WERI-Rb-1 (cell line): ENCODE measurements around the gene ARHGEF10L.

Experiments
- DNase-seq: peaks from one replicate; pipeline ENCODE4 v3.0.0-alpha.2; 2020
- H3K27ac ChIP-seq: fragments of 250-450 bp; sonication (Bioruptor Pico); 2 replicates; pipeline ENCODE4 v1.5.1; 2020; ENCODE audit warnings: mild to moderate bottlenecking, moderate library complexity
- H3K27me3 ChIP-seq: fragments of 250-450 bp; sonication (Bioruptor Pico); 2 replicates; pipeline ENCODE4 v1.5.1; 2021; ENCODE audit warnings: mild to moderate bottlenecking, low read depth, moderate library complexity; ENCODE audit not compliant: insufficient read depth, severe bottlenecking
- H3K36me3 ChIP-seq: fragments of 250-450 bp; sonication (Bioruptor Pico); 2 replicates; pipeline ENCODE4 v1.5.1; 2020; ENCODE audit warnings: mild to moderate bottlenecking, moderate library complexity
- H3K4me3 ChIP-seq: 2 replicates; pipeline ENCODE4 v1.5.1; 2011; ENCODE audit warnings: low read depth, mild to moderate bottlenecking, control low read depth, low read length
- H3K9me3 ChIP-seq: fragments of 250-450 bp; sonication (Bioruptor Pico); 2 replicates; pipeline ENCODE4 v1.5.1; 2021; ENCODE audit warnings: mild to moderate bottlenecking, moderate library complexity; ENCODE audit not compliant: severe bottlenecking
- CTCF ChIP-seq: IDR thresholded peaks from 2 replicates; pipeline ENCODE4 v1.5.1; 2011; ENCODE audit warnings: low read depth, mild to moderate bottlenecking, control low read depth, inconsistent platforms, low read length

ARHGEF10L gene

GRCh38 chr1:17510138-17510537, 29.4 kb upstream of the ARHGEF10L start:
- DNase-seq = no peak
- Histone ChIP-seq H3K27ac (no peak overlapping the region), H3K4me3 (no peak overlapping the region), H3K36me3 (no peaks in the 10 kb centered on the region), H3K27me3 (no peaks in the 10 kb centered on the region), H3K9me3 (no peaks in the 10 kb centered on the region)
- no peak for TF ChIP-seq CTCF

GRCh38 chr1:17511188-17511587, 28.3 kb upstream of the ARHGEF10L start:
- no peaks in the 10 kb centered on the region for H3K9me3 ChIP-seq
- H3K36me3 ChIP-seq = no peaks in the 10 kb centered on the region
- H3K27me3 ChIP-seq = no peaks in the 10 kb centered on the region
- no peak for DNase-seq
- TF ChIP-seq CTCF = no peak
- no peak overlapping the region for H3K4me3 ChIP-seq
- H3K27ac ChIP-seq = no peak overlapping the region

- Histone ChIP-seq H3K9me3 (no peaks in the 10 kb centered on the region), H3K27me3 (no peaks in the 10 kb centered on the region), H3K4me3 (no peak overlapping the region), H3K27ac (no peak overlapping the region), H3K36me3 (no peaks in the 10 kb centered on the region)
- no peak for DNase-seq
- TF ChIP-seq CTCF = no peak
Measured at GRCh38 chr1:17513131-17513530, 26.4 kb upstream of the ARHGEF10L start.

GRCh38 chr1:17514776-17515175, 24.7 kb upstream of the ARHGEF10L start:
- no peak overlapping the region for H3K27ac ChIP-seq
- no peaks in the 10 kb centered on the region for H3K36me3 ChIP-seq
- H3K4me3 ChIP-seq = no peak overlapping the region
- H3K27me3 ChIP-seq = no peaks in the 10 kb centered on the region
- H3K9me3 ChIP-seq = no peaks in the 10 kb centered on the region
- DNase-seq = no peak
- no peak for TF ChIP-seq CTCF

- Histone ChIP-seq H3K4me3 (no peak overlapping the region), H3K9me3 (no peaks in the 10 kb centered on the region), H3K36me3 (no peaks in the 10 kb centered on the region), H3K27ac (no peak overlapping the region), H3K27me3 (no peaks in the 10 kb centered on the region)
- DNase-seq = no peak
- TF ChIP-seq CTCF = no peak
Measured at GRCh38 chr1:17515902-17516301, 23.6 kb upstream of the ARHGEF10L start.
